HG02973 (cell line): ENCODE results near the gene GAS6.
A peak's percentile ranks its signal among the peaks of the same experiment; 100 is the strongest.
"Not testable (repeated sequence)": the region's sequence is repeated elsewhere in the genome, so short reads cannot be mapped to it uniquely, and the experiment has no call there.

Source experiments
- ATAC-seq: cut with Tn5 transposase; IDR thresholded peaks from one replicate; pipeline ENCODE4 v1.9.1; 2021; ENCODE audit warnings: moderate library complexity; ENCODE audit not compliant: unreplicated experiment

Gene GAS6

DNA sequence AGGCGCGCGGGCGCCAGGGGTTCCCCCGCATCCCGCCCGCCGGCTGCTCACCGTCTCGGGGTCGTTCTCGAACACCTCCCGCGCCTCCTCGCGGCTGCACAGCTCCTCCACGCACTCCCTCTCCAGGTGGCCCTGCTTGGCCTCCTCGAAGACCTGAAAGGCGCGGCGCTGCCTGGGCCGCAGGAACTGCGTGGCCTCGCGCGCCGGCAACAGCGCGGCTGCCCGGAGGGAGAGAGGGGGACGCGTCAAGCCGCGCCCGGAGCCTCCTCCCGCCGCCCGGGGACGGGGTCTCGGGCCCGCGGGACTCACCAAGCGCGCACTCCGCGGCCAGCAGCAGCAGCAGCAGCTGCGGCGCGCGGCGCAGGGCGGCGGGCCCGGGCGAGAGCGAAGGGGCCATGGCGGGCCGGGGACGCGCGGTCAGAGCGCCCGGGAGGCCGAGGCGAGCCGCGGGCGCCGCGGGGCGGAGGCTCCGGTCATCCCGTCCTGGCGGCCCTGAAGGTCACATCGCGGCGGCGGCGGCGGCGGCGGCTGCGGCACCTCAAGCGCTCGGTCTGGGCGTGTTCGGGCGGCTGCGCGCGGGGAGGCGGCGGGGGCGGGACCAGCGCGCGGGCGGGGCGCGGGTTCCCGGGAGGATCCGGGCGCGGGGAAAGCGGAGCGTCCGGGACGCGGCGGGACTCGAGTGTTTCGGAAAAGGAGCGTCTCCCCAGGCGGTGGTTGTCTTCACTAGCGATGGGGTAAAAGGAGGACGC lies at the start of gene GAS6:
GAS6 (minus strand) TSS at position 553 of the 749 bp plus-strand sequence; CDS start at position 397, 156 bp downstream.
- ATAC-seq, result peak; percentile 33

DNA sequence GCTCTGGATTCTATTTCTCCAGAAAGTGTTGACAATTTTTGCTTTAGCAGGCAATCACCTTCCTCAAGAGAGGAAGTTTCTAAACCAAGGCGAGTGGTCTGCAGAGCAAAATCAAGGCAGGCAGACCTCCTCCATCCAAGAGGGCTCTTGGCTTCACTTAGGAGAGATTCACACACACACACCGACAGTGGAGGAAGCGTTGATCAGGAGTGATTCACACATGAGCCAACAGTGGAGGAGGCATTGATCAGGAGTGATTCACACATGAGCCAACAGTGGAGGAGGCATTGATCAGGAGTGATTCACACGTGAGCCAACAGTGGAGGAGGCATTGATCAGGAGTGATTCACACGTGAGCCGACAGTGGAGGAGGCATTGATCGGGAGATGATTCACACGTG lies 49.5 kb upstream of the GAS6 start:
- not testable (repeated sequence) for ATAC-seq

DNA sequence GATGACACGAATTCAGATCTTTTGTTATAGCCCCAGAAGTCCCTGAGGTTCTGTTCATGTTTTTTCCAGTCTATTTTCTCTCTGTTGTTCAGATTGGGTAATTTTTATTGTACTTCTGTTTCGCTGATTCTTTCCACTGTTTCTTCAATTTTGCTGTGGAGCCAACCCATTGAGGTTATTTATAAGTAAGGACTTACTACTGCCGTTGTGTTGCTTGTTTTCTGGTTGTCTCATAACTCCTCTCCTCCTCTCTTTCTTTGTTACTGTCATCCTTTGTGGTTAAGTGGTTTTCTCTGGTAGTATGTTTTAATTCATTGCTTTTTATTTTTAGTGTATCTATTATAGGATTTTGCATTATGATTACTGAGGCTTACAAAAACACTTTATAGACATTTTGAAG lies 48.7 kb upstream of the GAS6 start:
- no peak for ATAC-seq

DNA sequence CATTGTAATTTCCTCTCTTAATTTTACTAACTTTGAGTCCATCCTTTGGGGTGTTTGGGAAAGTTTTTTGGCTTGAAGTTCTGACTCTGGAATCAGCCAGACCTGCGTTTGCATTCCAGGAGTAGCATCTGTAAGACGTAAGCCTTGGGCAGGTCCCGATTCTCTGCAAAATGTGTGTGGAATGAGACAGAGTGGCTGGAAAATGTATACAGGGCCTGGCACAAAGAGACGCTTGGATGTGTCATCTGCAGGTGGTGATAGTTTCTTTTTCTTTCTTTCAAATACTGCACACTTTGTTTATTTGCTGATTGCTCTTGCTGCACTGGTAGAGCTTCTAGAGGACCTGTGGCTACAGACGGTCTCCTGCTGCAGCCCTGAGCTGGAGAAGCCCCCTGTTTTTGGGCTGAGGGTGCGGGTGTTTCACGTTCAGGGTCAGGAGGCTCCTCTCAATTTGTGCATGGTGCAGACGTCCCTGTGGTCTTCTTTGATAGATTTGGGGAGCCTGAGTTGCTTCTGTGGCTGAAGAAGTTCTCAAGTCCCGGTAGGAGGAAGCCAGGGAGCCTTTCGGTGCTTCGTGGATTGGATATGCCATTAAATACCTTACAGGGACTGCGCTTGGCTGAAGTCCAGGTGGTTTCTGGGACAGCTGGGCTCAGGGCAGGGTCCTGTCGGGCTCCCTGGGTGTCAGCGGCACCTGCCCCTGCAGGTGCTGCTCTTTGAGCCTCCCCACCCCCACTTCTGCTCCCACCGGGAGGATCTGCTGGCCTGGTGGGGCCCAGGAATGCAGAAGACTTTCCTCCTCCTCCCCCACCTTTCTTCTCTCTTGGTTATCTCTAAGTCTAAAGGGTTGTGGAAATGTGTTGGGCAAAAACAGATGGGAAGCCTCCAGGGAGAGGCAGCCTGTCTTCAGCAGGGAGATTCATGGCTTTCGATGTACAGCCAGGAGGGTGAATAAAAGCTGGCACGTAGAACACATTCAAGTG lies 44.0 kb upstream of the GAS6 start:
- ATAC-seq, result no peak

DNA sequence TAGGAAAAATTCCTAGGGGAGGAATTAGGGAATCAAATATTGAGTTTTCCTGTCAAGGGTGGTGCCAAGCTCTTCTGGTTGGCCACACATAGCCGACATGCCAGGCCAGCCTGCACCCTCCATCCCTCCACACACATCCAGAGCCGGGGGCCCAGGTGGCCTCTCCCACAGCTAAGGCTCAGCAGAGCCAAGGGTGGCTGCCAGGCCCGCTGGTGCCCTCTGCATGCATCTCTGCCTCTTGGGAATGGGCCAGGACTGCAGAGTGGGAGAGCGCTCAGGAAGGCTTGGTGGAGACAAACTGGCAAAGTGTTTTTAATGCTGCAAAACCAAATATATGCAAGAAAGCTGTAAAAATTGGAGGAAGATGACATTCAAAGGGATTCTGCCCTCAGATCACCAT lies 42.7 kb upstream of the GAS6 start:
- ATAC-seq, result no peak

DNA sequence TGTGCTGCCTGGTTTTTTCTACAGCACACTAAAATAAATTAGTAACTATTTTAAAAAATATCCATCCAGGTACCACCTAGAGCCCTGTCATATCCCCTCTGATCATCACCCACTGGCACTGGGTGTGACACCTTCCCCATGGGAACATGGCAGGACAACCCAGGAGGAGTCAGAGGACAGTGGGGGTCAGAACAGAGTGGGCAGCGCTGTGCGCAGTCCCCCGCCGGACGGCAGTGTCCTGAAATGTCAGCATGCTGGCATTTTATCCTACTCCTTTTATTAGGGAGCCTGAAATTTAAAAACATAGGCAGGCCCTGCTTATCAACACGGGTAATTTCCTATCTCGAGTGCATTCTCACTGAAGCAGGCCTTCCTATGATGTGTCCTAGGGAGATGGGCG lies 42.1 kb upstream of the GAS6 start:
- ATAC-seq, result no peak

DNA sequence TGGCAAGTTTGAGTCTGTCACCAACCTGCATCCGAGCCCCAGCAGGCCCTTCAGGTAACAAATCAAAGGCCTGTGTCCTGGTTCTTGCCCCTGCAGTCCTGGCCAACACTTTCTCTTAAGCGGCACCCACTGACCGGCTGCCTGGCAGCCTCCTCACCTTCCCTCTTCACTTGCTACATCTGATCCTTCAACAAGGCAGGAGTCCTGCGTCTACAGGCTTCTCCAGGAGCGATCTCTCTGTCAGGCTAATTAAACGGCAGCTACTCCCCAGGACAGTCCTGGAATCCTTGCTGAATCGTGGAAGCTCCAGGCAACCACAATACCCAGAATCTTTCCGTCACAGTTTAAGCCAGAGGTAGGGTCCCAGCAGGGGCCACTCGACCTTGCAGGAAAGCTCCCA lies 41.1 kb upstream of the GAS6 start:
- ATAC-seq, result no peak

DNA sequence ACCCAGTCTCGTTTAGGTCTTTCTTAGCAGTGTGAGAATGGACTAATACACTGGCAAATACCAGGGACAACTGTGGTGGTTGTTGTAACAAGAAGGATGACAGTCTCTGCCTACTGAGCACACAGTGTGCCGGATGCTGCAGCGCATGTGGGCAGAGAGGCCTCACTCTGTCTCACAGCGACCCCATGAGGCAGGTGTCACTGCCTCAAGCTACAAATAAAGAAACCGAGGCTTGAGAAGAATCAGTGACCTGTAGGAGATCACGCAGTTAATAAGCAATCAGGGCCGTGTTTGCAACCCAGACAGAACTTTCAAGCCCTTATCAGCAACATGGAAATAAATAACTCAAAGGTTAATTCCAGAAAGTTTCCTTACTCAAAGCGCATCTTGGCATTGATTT lies 40.5 kb upstream of the GAS6 start:
- ATAC-seq, result no peak

DNA sequence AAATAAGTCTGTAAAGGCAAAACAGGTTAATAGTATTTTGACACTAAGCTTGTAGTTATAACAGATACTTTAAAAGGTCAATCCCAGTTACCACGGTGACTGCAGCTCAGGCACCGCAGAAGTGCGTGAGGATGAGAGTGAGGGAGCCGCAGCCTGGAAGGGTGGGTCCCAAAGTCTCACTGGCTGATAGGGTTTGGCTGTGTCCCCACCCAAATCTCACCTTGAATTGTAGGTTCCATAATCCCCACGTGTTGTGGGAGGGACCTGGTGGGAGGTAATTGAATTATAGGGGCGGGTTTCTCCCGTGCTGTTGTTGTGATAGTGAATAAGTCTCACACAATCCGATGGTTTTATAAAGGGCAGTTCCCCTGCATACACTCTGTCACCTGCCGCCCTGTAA lies 40.0 kb upstream of the GAS6 start:
- ATAC-seq, result no peak

DNA sequence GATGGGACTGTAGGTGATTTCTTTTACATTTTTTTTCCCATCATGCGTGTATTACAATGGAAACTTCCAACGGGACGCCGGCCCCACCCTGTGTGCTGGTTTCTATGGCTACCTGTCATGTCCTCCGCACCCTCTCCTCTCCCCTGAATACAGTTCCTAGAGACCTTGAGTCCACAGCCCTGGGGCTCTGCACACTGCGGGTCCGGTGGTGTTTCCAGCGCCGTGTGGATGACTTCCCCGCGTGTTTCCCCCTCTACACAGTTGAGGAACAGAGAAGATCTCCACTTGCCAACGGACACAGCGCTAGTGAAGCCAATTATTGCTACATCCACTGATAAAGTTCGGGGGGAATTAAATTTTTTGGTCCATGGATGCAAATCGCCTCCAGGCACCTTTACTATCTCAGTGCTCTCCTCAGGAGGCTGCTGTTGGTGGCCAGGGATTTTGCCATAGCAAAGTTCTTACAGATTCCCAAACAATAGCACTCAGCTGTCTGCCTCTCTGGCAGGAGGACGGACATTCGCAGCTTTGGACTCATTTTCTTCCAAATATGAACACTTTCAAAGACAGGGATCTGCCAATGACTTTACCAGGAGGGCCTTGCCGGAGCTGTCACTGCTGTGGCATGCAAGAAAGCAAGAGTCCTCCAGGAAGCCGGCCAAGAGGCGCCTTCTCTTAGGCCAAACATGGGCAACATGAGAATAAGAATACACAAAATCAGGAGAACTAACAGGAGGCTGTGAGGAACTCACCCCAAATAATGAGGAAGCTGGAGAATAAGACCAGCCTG lies 39.3 kb upstream of the GAS6 start:
- ATAC-seq, result no peak

DNA sequence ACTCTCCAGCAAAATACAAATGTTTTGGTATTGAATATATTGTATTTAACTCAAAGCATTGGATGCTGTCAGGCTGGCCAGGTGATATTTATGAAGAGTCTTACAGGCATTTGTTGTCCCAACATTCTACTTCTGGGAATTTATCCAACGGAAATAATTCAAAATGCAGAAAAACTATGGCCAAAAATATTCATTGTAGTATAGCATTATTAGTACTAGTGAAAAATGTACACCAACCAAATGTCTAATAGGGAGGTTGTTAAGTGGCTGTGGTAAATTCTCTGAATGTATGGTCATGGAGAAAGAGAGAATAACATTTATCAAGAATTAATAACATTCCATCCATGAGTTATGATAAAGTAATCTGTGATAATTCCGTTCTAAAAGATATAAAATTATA lies 38.6 kb upstream of the GAS6 start:
- ATAC-seq, result no peak

DNA sequence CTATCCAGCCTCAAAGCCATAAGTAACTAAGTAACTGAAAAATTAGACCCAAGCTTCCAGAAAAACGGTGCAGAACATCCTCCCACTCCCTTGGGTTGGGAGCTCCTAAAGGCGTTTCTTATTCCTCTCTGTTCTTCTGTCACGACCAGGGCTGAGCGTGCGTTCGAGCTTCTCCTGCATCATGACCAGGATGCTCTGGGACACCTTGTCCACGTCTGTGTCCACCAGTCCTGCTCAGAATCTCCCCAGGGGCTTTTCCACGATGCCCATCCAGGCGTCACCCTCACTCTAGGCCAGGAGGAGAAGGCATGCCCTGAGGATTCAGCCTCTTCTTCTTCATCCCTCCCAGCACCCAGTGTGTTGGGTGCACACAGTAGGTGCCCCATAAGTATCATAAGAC lies 37.8 kb upstream of the GAS6 start:
- no peak for ATAC-seq

DNA sequence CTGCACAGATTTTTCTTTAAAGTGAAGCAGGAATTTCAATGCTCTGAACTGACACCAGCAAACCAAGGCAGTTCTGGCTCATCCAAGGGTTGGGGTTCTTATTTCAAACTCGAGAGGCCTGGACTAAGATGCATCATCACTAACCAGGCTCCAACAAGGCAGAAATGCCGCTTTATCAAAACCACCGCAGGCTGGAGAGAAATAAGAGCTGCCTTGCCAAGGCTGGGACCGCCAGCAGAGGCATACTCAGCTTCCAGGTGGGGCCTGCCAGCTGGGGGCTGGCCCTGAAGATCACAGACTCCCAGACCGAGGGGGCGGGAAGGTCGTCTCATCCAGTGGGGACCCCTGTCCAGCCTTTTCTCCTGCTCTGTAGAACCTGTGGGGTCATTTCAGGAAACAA lies 37.4 kb upstream of the GAS6 start:
- ATAC-seq, result no peak

DNA sequence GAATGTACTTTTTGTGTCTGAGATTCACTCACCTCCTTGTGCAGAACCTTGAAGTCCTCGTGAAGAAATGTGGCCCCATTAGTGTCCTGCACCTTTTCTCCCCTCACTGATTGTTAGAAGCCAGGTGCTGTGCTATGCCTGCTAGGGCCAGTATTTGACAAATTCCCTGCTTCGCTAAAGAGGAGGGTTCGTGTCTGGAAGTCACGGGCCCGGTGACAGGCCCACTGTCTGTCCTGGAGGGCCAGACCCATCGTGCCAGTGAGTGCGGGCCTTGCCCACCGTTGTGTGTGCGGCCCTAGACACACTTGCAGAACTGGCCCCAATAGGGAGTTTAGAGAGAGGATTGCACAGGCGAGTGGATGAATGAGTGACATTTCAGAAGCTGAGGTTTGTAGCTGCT lies 36.8 kb upstream of the GAS6 start:
- no peak for ATAC-seq

DNA sequence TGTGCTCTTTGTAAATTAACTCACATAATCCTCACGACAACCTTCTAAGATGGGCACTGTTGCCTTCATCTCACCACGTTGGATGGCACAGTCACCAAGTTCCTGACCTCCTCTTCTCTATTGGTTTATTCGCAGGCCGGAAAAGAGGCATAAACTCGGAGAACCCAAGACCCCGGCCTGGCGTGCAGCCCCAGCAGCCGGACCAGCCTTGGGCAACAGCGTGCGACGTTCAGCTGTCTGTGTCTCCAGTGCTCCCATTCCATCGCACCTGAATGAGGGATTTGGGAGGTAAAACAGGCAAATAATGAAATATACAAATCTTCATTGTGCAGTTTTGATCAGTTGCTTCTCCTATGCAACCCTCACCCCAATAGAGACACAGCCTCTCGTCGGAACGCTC lies 34.5 kb upstream of the GAS6 start:
- ATAC-seq, result no peak

DNA sequence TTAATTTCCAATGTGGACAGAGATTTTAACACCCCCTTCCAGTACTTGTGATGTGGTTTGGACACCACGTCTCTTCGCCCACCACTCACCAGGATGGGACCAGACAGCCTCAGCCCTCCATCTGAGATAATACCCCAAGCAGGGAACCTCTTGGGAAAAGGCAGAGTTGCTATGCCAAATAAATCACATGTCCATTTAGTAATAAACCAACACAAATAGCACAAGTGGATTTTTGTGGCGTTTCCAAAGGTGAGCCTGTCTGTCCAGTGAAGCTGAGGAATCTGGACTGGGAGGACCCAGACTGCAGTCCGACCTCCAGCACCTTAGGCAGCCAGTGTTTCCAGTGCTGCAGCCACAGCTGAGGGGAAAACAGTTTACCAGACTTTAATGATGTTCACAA lies 34.1 kb upstream of the GAS6 start:
- no peak for ATAC-seq

DNA sequence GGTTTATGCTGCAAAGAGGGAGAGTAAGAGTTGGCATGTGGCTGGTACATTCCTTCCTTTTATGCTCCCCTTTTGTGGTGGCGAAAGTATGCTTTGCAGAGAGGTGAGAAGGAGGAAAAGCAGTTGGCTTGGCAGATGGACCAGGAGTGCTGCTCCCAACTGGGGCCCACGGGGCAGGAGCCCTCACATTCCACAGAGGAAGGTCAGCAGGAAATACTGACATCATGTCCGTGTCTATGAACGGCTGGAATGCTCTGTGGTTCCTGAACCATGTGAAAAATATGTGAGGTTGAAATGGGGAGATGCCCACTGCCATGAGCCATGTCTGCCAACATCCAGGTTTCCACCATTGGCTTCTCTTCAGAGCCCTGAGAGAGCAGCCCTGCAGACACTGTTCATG lies 33.3 kb upstream of the GAS6 start:
- no peak for ATAC-seq

DNA sequence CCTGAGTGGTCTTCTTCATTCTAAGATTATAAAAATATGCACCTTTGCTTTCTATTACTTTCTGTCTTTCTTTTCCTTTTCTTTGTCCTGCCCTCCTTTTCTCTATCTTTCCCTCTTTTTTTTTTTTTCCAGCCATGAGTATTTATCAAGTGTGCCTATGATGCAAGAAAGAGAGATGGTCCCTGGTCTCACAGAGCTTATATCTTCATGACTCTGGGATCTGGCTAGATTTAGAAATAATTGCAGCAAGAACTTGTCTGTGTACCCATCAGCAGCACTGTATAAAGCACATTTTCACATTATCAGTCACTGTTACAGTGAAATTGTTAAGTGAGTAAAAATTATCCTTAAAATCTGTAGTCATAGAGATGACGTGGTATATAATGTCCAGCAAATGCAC lies 31.6 kb upstream of the GAS6 start:
- no peak for ATAC-seq

DNA sequence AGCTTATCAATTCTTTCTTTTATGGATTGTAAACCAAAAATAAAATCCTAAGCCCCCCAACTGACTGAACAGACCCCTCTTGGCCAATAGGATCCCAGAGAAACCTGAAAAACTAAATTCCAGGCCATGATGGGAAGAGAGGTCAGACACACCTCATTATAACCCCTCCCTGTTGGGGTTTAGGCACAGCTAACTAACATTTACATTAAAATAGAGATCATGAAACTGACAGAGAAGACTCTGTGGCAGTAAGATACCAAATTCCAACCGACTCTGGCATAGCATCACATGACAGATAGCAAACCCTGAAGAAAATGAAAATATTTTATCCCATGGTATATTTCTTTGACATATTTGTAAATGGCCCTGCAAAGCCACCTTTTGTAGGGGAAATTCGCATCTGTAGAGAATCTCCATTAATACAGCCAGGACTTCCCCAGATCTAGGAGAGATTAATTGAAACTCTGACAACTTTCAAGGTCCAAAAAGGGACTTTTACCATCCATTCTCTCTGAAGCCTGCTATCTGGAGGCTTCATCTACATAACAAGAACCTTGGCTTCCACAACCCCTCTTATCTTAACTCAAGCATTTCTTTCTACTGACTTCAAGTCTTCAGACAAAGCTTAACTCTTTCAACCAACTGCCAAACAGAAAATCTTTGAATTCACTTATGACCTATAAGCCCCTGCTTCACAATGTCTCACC lies 27.1 kb upstream of the GAS6 start:
- ATAC-seq, result no peak

DNA sequence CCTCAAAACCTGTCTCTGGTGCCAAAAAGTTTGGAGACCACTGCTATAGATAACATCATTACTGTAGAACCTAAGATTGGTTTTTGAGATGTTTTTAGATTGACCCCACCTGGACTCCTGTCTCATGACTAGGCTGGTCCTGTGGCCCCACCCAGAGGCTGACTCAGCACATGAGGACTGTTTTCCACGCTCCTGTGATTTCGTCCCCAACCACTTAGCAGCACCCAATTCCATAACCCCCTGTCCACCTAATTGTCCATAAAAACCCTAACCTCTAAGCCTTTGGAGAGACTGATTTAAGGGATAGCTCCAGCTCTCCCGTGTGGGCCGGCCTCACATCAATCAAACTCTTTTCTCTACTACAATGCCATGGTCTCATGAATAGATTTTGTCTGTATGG lies 25.6 kb upstream of the GAS6 start:
- ATAC-seq, result no peak
